Measurements from ENCODE around the gene TEX10.

DNA sequence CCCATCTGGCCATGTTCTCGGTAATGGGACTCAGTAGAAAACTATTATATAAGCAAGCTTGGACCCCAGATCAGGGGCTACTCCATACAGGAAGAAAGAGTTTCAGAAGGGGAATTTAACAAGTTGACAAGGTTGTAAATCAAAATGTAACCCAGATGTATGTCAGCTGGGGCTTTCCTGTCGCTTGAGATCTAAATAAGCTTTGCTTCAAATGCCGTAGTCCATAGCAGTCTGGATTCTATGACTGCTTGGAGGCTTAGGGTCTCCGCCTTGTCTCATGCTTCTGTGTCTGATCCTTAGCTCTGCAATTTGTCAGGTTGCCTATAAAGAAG is 70.4 kb downstream of the TEX10 start:
- TF ChIP-seq ZNF677 (tag by site-specific recombination; IDR thresholded peaks at IDR 0.05) (no peak), ZNF239 (tag by site-specific recombination; IDR thresholded peaks at IDR 0.05) (no peak), ZNF133 (tag by site-specific recombination; IDR thresholded peaks at IDR 0.05) (no peak), ZNF501 (tag by site-specific recombination; IDR thresholded peaks at IDR 0.05) (no peak), ZNF785 (tag by site-specific recombination; IDR thresholded peaks at IDR 0.05) (no peak), ZFP3 (tag by site-specific recombination; IDR thresholded peaks at IDR 0.05; ENCODE audit: low read depth) (no peak), GLI4 (tag by site-specific recombination; IDR thresholded peaks at IDR 0.05) (no peak), ZNF23 (tag by site-specific recombination; IDR thresholded peaks at IDR 0.05; ENCODE audit: borderline replicate concordance) (no peak), ZBTB8A (tag by site-specific recombination; IDR thresholded peaks at IDR 0.05) (no peak)
- TF ChIP-seq, protein P1, sequence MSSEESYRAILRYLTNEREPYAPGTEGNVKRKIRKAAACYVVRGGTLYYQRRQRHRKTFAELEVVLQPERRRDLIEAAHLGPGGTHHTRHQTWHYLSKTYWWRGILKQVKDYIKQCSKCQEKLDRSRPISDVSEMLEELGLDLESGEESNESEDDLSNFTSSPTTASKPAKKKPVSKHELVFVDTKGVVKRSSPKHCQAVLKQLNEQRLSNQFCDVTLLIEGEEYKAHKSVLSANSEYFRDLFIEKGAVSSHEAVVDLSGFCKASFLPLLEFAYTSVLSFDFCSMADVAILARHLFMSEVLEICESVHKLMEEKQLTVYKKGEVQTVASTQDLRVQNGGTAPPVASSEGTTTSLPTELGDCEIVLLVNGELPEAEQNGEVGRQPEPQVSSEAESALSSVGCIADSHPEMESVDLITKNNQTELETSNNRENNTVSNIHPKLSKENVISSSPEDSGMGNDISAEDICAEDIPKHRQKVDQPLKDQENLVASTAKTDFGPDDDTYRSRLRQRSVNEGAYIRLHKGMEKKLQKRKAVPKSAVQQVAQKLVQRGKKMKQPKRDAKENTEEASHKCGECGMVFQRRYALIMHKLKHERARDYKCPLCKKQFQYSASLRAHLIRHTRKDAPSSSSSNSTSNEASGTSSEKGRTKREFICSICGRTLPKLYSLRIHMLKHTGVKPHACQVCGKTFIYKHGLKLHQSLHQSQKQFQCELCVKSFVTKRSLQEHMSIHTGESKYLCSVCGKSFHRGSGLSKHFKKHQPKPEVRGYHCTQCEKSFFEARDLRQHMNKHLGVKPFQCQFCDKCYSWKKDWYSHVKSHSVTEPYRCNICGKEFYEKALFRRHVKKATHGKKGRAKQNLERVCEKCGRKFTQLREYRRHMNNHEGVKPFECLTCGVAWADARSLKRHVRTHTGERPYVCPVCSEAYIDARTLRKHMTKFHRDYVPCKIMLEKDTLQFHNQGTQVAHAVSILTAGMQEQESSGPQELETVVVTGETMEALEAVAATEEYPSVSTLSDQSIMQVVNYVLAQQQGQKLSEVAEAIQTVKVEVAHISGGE (tag by site-specific recombination; conservative IDR thresholded peaks at IDR 0.05; ENCODE audit: low read depth) = no peak
- TF ChIP-seq, protein P2, sequence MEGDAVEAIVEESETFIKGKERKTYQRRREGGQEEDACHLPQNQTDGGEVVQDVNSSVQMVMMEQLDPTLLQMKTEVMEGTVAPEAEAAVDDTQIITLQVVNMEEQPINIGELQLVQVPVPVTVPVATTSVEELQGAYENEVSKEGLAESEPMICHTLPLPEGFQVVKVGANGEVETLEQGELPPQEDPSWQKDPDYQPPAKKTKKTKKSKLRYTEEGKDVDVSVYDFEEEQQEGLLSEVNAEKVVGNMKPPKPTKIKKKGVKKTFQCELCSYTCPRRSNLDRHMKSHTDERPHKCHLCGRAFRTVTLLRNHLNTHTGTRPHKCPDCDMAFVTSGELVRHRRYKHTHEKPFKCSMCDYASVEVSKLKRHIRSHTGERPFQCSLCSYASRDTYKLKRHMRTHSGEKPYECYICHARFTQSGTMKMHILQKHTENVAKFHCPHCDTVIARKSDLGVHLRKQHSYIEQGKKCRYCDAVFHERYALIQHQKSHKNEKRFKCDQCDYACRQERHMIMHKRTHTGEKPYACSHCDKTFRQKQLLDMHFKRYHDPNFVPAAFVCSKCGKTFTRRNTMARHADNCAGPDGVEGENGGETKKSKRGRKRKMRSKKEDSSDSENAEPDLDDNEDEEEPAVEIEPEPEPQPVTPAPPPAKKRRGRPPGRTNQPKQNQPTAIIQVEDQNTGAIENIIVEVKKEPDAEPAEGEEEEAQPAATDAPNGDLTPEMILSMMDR (tag by site-specific recombination; IDR thresholded peaks at IDR 0.05) = no peak
- TF ChIP-seq, protein P3, sequence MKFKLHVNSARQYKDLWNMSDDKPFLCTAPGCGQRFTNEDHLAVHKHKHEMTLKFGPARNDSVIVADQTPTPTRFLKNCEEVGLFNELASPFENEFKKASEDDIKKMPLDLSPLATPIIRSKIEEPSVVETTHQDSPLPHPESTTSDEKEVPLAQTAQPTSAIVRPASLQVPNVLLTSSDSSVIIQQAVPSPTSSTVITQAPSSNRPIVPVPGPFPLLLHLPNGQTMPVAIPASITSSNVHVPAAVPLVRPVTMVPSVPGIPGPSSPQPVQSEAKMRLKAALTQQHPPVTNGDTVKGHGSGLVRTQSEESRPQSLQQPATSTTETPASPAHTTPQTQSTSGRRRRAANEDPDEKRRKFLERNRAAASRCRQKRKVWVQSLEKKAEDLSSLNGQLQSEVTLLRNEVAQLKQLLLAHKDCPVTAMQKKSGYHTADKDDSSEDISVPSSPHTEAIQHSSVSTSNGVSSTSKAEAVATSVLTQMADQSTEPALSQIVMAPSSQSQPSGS (tag by site-specific recombination; IDR thresholded peaks at IDR 0.05; ENCODE audit: low read depth) = no peak
- TF ChIP-seq, protein P4, sequence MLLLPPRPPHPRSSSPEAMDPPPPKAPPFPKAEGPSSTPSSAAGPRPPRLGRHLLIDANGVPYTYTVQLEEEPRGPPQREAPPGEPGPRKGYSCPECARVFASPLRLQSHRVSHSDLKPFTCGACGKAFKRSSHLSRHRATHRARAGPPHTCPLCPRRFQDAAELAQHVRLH (tag by site-specific recombination; IDR thresholded peaks at IDR 0.05) = no peak
